ENCODE data around the gene NUCKS1.

DNA sequence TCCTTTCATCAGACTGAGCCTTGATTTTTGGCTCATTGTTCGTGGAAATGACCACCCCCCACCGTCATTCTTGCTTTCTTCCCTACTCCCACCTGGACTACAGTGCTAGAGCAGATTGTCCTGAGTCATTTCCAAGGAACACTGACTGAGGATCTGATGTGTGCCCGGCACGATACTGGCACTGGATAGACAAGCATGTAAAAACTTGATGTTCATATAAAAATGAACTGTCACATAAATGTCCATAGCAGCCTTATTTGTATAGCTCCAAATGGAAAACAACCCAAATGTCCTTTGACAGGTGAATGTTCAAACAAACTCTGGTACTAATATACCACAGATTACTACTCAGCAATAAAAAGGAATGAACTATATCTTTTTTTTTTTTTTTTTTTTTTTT lies 51.1 kb downstream of the NUCKS1 start:
- TF ChIP-seq CTCF (IDR thresholded peaks at IDR 0.05 in 2 of 3, conservative IDR thresholded peaks at IDR 0.05 in 1 of 3; ENCODE audit: borderline replicate concordance in 1 of 3, insufficient read depth in 1 of 3, low read depth in 2 of 3, low read length in 2 of 3) (no peak), SP1 (IDR thresholded peaks at IDR 0.05; ENCODE audit: low read depth) (no peak), ELF1 (IDR thresholded peaks at IDR 0.05; ENCODE audit: borderline replicate concordance, low read depth) (no peak), EZH2 (IDR thresholded peaks at IDR 0.05) (no peak), ZBTB33 (IDR thresholded peaks at IDR 0.05; ENCODE audit: extremely low read depth, insufficient replicate concordance, low read length) (no peak), POLR2A (IDR thresholded peaks at IDR 0.05; ENCODE audit: borderline replicate concordance, extremely low read depth, insufficient read depth, insufficient read length) (no peak), EGR1 (IDR thresholded peaks at IDR 0.05; ENCODE audit: low read depth) (no peak), EZH2phosphoT487 (IDR thresholded peaks at IDR 0.05; ENCODE audit: borderline replicate concordance) (no peak)
- TF ChIP-seq, protein P1, sequence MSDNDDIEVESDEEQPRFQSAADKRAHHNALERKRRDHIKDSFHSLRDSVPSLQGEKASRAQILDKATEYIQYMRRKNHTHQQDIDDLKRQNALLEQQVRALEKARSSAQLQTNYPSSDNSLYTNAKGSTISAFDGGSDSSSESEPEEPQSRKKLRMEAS (IDR thresholded peaks at IDR 0.05) = no peak
